ENCODE data around the gene TMEM245.

GRCh38 chr9:109020581-109021511 lies 98.9 kb downstream of the TMEM245 start:
- TF ChIP-seq CTCF (IDR thresholded peaks at IDR 0.05), result no peak
- TF ChIP-seq POLR2A (IDR thresholded peaks at IDR 0.05), result no peak
